ENCODE results near the gene EML6.
"Not testable (repeated sequence)": the region's sequence is repeated elsewhere in the genome, so short reads cannot be mapped to it uniquely, and the experiment has no call there.

EML6 gene

GRCh38 chr2:54723131-54723995 is at the start of gene EML6:
EML6 (plus strand) TSS chr2:54723662; CDS start chr2:54725062, 1,400 bp downstream.
- DNase-seq (ENCODE audit: low read depth, low spot score): peak; percentile 95

GRCh38 chr2:54675281-54675680 is 48.2 kb upstream of the EML6 start:
- no peak for DNase-seq (ENCODE audit: low read depth, low spot score)

GRCh38 chr2:54675738-54676137 is 47.7 kb upstream of the EML6 start:
- no peak for DNase-seq (ENCODE audit: low read depth, low spot score)

GRCh38 chr2:54676656-54677055 is 46.8 kb upstream of the EML6 start:
- no peak for DNase-seq (ENCODE audit: low read depth, low spot score)

GRCh38 chr2:54677476-54678265 is 45.8 kb upstream of the EML6 start:
- DNase-seq (ENCODE audit: low read depth, low spot score): no peak

GRCh38 chr2:54678719-54679118 is 44.7 kb upstream of the EML6 start:
- no peak for DNase-seq (ENCODE audit: low read depth, low spot score)

- DNase-seq (ENCODE audit: low read depth, low spot score): no peak
These were observed 42.9 kb upstream of the EML6 start for GRCh38 chr2:54680397-54681041.

- no peak for DNase-seq (ENCODE audit: low read depth, low spot score)
These were observed 42.0 kb upstream of the EML6 start for GRCh38 chr2:54681416-54681815.

- no peak for DNase-seq (ENCODE audit: low read depth, low spot score)
These were observed 39.9 kb upstream of the EML6 start for GRCh38 chr2:54683596-54683995.

- no peak for DNase-seq (ENCODE audit: low read depth, low spot score)
These were observed 38.1 kb upstream of the EML6 start for GRCh38 chr2:54685263-54685775.

- no peak for DNase-seq (ENCODE audit: low read depth, low spot score)
These were observed 35.8 kb upstream of the EML6 start for GRCh38 chr2:54687595-54688152.

GRCh38 chr2:54691445-54692135 is 31.9 kb upstream of the EML6 start:
- no peak for DNase-seq (ENCODE audit: low read depth, low spot score)

GRCh38 chr2:54692556-54692955 is 30.9 kb upstream of the EML6 start:
- no peak for DNase-seq (ENCODE audit: low read depth, low spot score)

GRCh38 chr2:54695378-54695777 is 28.1 kb upstream of the EML6 start:
- DNase-seq (ENCODE audit: low read depth, low spot score): no peak

GRCh38 chr2:54697934-54698333 is 25.5 kb upstream of the EML6 start:
- DNase-seq (ENCODE audit: low read depth, low spot score): no peak

- not testable (repeated sequence) for DNase-seq (ENCODE audit: low read depth, low spot score)
These were observed 24.5 kb upstream of the EML6 start for GRCh38 chr2:54698926-54699325.

GRCh38 chr2:54699665-54700064 is 23.8 kb upstream of the EML6 start:
- no peak for DNase-seq (ENCODE audit: low read depth, low spot score)

- DNase-seq (ENCODE audit: low read depth, low spot score): no peak
These were observed 22.4 kb upstream of the EML6 start for GRCh38 chr2:54701029-54701428.

- no peak for DNase-seq (ENCODE audit: low read depth, low spot score)
These were observed 19.2 kb upstream of the EML6 start for GRCh38 chr2:54704238-54704637.

- DNase-seq (ENCODE audit: low read depth, low spot score): no peak
These were observed 18.5 kb upstream of the EML6 start for GRCh38 chr2:54704688-54705605.
